ENCODE measurements around the gene BBS5.

DNA sequence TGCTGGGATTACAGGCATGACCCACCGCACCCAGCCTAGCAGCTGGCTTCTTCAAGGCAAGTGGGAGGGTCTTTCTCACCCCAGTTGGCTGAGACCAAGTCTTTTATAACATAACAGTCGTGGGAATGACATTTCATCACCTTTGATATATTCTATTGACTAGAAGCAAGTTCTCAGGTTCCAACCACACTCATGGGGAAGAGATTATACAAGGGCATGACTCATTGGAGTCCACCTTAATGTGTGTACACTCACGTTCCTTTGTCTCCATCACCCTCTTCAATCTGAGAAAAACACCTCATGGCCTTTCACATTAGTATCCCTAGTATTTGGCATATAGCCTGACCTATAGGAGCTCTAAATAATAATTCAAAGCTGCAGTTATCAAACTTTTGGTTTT lies 2.8 kb upstream of the BBS5 start:
- TF ChIP-seq, protein P1, sequence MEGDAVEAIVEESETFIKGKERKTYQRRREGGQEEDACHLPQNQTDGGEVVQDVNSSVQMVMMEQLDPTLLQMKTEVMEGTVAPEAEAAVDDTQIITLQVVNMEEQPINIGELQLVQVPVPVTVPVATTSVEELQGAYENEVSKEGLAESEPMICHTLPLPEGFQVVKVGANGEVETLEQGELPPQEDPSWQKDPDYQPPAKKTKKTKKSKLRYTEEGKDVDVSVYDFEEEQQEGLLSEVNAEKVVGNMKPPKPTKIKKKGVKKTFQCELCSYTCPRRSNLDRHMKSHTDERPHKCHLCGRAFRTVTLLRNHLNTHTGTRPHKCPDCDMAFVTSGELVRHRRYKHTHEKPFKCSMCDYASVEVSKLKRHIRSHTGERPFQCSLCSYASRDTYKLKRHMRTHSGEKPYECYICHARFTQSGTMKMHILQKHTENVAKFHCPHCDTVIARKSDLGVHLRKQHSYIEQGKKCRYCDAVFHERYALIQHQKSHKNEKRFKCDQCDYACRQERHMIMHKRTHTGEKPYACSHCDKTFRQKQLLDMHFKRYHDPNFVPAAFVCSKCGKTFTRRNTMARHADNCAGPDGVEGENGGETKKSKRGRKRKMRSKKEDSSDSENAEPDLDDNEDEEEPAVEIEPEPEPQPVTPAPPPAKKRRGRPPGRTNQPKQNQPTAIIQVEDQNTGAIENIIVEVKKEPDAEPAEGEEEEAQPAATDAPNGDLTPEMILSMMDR (IDR thresholded peaks at IDR 0.05), result no peak
- no peak for TF ChIP-seq POLR2A (IDR thresholded peaks at IDR 0.05)
